ENCODE measurements around the gene LDLR.

DNA sequence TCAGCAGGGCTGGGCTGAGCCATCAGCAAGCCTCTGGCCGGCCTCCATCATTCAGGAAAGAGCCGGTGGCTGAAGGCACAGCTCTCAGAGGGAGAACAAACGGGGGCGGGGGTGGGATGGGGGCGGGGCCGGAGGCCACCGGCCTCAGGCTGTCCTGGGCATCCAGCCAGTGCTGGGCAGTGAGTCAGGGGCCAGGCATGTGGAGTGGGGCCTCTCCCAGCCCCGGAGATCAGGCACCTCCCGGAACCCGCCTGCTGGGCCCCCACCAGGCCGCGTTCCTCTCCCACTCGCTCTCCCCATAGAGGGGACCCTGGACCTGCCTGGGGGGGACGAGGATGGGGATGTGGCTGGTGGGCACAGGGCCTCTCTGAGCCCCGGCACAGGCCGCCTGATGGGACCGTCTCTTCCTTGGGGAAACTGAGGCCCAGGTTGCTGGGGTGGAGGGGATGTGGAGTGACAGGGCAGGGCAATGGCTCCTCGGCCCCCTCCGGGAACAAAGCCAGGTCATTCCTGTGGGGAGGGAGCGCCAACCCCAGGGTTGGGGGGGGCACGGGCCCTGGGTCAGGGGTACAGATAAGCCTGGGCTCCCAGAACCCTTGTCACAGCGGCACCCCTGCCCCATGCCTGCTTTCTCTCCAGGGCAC is 53.4 kb downstream of the LDLR start:
- TF ChIP-seq, protein P1, sequence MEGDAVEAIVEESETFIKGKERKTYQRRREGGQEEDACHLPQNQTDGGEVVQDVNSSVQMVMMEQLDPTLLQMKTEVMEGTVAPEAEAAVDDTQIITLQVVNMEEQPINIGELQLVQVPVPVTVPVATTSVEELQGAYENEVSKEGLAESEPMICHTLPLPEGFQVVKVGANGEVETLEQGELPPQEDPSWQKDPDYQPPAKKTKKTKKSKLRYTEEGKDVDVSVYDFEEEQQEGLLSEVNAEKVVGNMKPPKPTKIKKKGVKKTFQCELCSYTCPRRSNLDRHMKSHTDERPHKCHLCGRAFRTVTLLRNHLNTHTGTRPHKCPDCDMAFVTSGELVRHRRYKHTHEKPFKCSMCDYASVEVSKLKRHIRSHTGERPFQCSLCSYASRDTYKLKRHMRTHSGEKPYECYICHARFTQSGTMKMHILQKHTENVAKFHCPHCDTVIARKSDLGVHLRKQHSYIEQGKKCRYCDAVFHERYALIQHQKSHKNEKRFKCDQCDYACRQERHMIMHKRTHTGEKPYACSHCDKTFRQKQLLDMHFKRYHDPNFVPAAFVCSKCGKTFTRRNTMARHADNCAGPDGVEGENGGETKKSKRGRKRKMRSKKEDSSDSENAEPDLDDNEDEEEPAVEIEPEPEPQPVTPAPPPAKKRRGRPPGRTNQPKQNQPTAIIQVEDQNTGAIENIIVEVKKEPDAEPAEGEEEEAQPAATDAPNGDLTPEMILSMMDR (conservative IDR thresholded peaks at IDR 0.05; ENCODE audit: low read depth, low read length), result no peak
- no peak for TF ChIP-seq POLR2A (IDR thresholded peaks at IDR 0.05; ENCODE audit: low read depth, low read length)
- TF ChIP-seq, protein P2, sequence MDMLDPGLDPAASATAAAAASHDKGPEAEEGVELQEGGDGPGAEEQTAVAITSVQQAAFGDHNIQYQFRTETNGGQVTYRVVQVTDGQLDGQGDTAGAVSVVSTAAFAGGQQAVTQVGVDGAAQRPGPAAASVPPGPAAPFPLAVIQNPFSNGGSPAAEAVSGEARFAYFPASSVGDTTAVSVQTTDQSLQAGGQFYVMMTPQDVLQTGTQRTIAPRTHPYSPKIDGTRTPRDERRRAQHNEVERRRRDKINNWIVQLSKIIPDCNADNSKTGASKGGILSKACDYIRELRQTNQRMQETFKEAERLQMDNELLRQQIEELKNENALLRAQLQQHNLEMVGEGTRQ (IDR thresholded peaks at IDR 0.05; ENCODE audit: low read depth, low read length), result no peak
- peak; percentile 45; the same call in 1 of the 2 replicates for TF ChIP-seq FOS (IDR thresholded peaks at IDR 0.05; ENCODE audit: low read depth, low read length)
- TF ChIP-seq RCOR1 (IDR thresholded peaks at IDR 0.05; ENCODE audit: insufficient replicate concordance, low read length), result no peak
- TF ChIP-seq RAD21 (IDR thresholded peaks at IDR 0.05; ENCODE audit: low read length), result no peak
- no peak for TF ChIP-seq RFX5 (IDR thresholded peaks at IDR 0.05; ENCODE audit: low read depth, low read length)
- TF ChIP-seq, protein P3, sequence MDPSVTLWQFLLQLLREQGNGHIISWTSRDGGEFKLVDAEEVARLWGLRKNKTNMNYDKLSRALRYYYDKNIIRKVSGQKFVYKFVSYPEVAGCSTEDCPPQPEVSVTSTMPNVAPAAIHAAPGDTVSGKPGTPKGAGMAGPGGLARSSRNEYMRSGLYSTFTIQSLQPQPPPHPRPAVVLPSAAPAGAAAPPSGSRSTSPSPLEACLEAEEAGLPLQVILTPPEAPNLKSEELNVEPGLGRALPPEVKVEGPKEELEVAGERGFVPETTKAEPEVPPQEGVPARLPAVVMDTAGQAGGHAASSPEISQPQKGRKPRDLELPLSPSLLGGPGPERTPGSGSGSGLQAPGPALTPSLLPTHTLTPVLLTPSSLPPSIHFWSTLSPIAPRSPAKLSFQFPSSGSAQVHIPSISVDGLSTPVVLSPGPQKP (IDR thresholded peaks at IDR 0.05; ENCODE audit: borderline replicate concordance, low read depth, low read length), result no peak
- TF ChIP-seq CEBPB (IDR thresholded peaks at IDR 0.05; ENCODE audit: low read depth, low read length), result no peak
- no peak for TF ChIP-seq SMC3 (IDR thresholded peaks at IDR 0.05; ENCODE audit: low read depth, low read length)
- no peak for TF ChIP-seq MAFK (IDR thresholded peaks at IDR 0.05; ENCODE audit: low read depth, low read length)
- TF ChIP-seq MXI1 (IDR thresholded peaks at IDR 0.05; ENCODE audit: borderline replicate concordance, low read depth, low read length), result no peak
- peak; percentile 95 for TF ChIP-seq MAZ (IDR thresholded peaks at IDR 0.05; ENCODE audit: borderline replicate concordance, low read depth, low read length)
- no peak; the same call in 1 of the 2 replicates for TF ChIP-seq CHD1 (IDR thresholded peaks at IDR 0.05; ENCODE audit: low read depth, low read length)
